HepG2 (cell line): ENCODE measurements around the gene CAPN11. TPM values are rescaled to one million over a fixed set of nuclear protein-coding genes. Genes with fewer than 3 reads are reported as not detected.
A peak's percentile ranks its signal among the peaks of the same experiment; 100 is the strongest.

ENCODE experiments used
- AKNA ChIP-seq: sonication (generic); formaldehyde crosslinking; IDR thresholded peaks from 2 replicates; pipeline ENCODE4 v1.4.0; 2020; ENCODE audit warnings: missing genetic modification reagents, borderline replicate concordance
- HNRNPUL1 ChIP-seq: fragments of 200-400 bp; formaldehyde crosslinking; IDR thresholded peaks from 2 replicates; pipeline ENCODE4 v1.6.1; 2017; ENCODE audit warnings: low read depth, mild to moderate bottlenecking, low read length, moderate library complexity
- POLR2AphosphoS5 ChIP-seq: IDR thresholded peaks from 2 replicates; pipeline ENCODE4 v1.6.1; 2012; ENCODE audit warnings: low read depth, low read length
- SATB2 ChIP-seq: sonication (generic); formaldehyde crosslinking; IDR thresholded peaks from 2 replicates; pipeline ENCODE4 v1.5.0; 2020; ENCODE audit warnings: missing genetic modification reagents
- SRSF4 ChIP-seq: fragments of 200-400 bp; formaldehyde crosslinking; IDR thresholded peaks from one replicate; pipeline ENCODE4 v1.6.1; 2018; ENCODE audit warnings: mild to moderate bottlenecking, low read depth, low read length, moderate library complexity; ENCODE audit not compliant: poor library complexity, severe bottlenecking
- ZNF253 ChIP-seq: sonication (generic); formaldehyde crosslinking; IDR thresholded peaks from 2 replicates; pipeline ENCODE4 v1.8.0; 2022; ENCODE audit warnings: mild to moderate bottlenecking, missing genetic modification reagents, borderline replicate concordance
- ZNF468 ChIP-seq: sonication (generic); formaldehyde crosslinking; IDR thresholded peaks from 2 replicates; pipeline ENCODE4 v1.8.0; 2022; ENCODE audit warnings: mild to moderate bottlenecking, moderate library complexity, missing genetic modification reagents
- ZNF800 ChIP-seq: sonication (generic); formaldehyde crosslinking; IDR thresholded peaks from 2 replicates; pipeline ENCODE4 v1.4.0; 2020; ENCODE audit warnings: missing genetic modification reagents
- ZNF850 ChIP-seq: sonication (generic); formaldehyde crosslinking; conservative IDR thresholded peaks from 2 replicates; pipeline ENCODE4 v1.9.0; 2021; ENCODE audit warnings: mild to moderate bottlenecking, missing genetic modification reagents
- polyA plus RNA-seq, 8 experiments: library from polyadenylated mRNA; depleted of rRNA in 3 of 8; stranded (reverse) in 7 of 8; unstranded in 1 of 8; fragments of >200 nt; fragmentation: Illumina TruSeq in 4 of 8; extraction: Trizol in 4 of 8; gene quantifications; 2 replicates each; pipeline versions ENCODE4 v1.2.1 to v1.2.3, GENCODE V29; 2011 to 2016; ENCODE audit warnings: low read depth in 4 of 8, missing spikeins in 1 of 8, mixed read lengths in 1 of 8; ENCODE audit not compliant: insufficient read depth in 1 of 8
- total RNA-seq, 5 experiments: library from RNA; depleted of rRNA; stranded (reverse); fragments of >200 nt; fragmentation: Illumina TruSeq; extraction: Trizol; gene quantifications; 2 replicates each; pipeline ENCODE4 v1.2.3, GENCODE V29; 2016; ENCODE audit warnings: low read depth in 1 of 5
- TF ChIP-seq, protein P1 (sequence below): sonication (generic); formaldehyde crosslinking; IDR thresholded peaks from 2 replicates; pipeline ENCODE4 v1.4.0; 2020; ENCODE audit warnings: missing genetic modification reagents, borderline replicate concordance
- TF ChIP-seq, protein P2 (sequence below): sonication (generic); formaldehyde crosslinking; IDR thresholded peaks from 2 replicates; pipeline ENCODE4 v1.4.0; 2020; ENCODE audit warnings: mild to moderate bottlenecking, missing genetic modification reagents

CAPN11 gene
- total and polyA plus RNA-seq, 2 of the 13 experiments (the other 11 are each of a cell fraction or from before 2014, with no cell fraction given) = 0.07 to 0.11 TPM

DNA sequence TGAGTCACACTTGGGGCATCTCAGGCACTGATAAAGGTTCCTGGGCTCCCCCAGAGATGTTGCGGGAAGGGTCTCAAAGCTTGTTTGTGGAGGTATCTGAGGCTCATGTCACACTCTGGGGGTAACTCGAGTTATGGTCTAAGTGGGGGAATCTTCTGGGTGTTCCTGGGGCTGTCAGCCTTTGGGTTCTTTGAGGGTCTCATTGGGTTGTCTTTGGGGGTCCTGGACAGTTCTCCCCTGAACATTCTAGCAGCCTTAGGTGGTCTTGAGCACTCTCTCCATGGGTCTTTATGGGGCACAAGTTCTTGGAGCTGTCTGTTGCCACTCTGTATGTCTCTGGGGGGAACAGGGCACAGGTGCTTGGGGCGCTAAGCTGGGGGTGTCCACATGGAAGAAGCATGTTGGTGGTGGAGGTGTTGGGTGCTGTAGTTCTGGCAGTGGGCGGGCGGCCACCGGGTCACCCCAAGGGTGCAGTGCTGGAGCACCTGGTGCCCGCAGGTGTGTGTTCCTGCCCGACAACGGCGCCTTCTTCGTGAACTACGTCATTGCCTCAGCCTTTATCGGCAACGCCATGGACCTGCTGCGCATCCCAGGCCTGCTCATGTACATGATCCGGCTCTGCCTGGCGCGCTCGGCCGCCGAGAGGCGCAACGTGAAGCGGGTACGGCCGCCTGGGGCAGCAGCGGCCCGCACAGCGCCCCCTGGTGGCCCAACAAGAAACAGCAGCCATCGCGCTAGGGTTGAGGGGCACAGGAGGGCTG lies 7.1 kb upstream of the CAPN11 start (continued):
- TF ChIP-seq ZNF253 (CRISPR knock-in tag) = peak; percentile 67; the same call in 1 of the 2 replicates
- TF ChIP-seq, protein P1, sequence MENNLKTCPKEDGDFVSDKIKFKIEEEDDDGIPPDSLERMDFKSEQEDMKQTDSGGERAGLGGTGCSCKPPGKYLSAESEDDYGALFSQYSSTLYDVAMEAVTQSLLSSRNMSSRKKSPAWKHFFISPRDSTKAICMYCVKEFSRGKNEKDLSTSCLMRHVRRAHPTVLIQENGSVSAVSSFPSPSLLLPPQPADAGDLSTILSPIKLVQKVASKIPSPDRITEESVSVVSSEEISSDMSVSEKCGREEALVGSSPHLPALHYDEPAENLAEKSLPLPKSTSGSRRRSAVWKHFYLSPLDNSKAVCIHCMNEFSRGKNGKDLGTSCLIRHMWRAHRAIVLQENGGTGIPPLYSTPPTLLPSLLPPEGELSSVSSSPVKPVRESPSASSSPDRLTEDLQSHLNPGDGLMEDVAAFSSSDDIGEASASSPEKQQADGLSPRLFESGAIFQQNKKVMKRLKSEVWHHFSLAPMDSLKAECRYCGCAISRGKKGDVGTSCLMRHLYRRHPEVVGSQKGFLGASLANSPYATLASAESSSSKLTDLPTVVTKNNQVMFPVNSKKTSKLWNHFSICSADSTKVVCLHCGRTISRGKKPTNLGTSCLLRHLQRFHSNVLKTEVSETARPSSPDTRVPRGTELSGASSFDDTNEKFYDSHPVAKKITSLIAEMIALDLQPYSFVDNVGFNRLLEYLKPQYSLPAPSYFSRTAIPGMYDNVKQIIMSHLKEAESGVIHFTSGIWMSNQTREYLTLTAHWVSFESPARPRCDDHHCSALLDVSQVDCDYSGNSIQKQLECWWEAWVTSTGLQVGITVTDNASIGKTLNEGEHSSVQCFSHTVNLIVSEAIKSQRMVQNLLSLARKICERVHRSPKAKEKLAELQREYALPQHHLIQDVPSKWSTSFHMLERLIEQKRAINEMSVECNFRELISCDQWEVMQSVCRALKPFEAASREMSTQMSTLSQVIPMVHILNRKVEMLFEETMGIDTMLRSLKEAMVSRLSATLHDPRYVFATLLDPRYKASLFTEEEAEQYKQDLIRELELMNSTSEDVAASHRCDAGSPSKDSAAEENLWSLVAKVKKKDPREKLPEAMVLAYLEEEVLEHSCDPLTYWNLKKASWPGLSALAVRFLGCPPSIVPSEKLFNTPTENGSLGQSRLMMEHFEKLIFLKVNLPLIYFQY (CRISPR knock-in tag) = peak; percentile 56; the same call in 1 of the 2 replicates
- no peak for TF ChIP-seq AKNA
- TF ChIP-seq ZNF468 (CRISPR knock-in tag) = peak; percentile 45; the same call in 1 of the 2 replicates
- no peak for TF ChIP-seq HNRNPUL1
- TF ChIP-seq POLR2AphosphoS5 = no peak
- peak; percentile 56; the same call in 1 of the 2 replicates for TF ChIP-seq ZNF800 (CRISPR knock-in tag)
- TF ChIP-seq SRSF4 = no peak
- TF ChIP-seq, protein P2, sequence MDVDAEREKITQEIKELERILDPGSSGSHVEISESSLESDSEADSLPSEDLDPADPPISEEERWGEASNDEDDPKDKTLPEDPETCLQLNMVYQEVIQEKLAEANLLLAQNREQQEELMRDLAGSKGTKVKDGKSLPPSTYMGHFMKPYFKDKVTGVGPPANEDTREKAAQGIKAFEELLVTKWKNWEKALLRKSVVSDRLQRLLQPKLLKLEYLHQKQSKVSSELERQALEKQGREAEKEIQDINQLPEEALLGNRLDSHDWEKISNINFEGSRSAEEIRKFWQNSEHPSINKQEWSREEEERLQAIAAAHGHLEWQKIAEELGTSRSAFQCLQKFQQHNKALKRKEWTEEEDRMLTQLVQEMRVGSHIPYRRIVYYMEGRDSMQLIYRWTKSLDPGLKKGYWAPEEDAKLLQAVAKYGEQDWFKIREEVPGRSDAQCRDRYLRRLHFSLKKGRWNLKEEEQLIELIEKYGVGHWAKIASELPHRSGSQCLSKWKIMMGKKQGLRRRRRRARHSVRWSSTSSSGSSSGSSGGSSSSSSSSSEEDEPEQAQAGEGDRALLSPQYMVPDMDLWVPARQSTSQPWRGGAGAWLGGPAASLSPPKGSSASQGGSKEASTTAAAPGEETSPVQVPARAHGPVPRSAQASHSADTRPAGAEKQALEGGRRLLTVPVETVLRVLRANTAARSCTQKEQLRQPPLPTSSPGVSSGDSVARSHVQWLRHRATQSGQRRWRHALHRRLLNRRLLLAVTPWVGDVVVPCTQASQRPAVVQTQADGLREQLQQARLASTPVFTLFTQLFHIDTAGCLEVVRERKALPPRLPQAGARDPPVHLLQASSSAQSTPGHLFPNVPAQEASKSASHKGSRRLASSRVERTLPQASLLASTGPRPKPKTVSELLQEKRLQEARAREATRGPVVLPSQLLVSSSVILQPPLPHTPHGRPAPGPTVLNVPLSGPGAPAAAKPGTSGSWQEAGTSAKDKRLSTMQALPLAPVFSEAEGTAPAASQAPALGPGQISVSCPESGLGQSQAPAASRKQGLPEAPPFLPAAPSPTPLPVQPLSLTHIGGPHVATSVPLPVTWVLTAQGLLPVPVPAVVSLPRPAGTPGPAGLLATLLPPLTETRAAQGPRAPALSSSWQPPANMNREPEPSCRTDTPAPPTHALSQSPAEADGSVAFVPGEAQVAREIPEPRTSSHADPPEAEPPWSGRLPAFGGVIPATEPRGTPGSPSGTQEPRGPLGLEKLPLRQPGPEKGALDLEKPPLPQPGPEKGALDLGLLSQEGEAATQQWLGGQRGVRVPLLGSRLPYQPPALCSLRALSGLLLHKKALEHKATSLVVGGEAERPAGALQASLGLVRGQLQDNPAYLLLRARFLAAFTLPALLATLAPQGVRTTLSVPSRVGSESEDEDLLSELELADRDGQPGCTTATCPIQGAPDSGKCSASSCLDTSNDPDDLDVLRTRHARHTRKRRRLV (CRISPR knock-in tag) = no peak
- TF ChIP-seq ZNF850 = no peak
- no peak for TF ChIP-seq SATB2 (CRISPR knock-in tag)
